K562 (cell line): ENCODE results near the gene EWSR1. TPM values are rescaled to one million over a fixed set of nuclear protein-coding genes. Genes with fewer than 3 reads are reported as not detected.

Experiments
- ATAC-seq: fragments of 200-7000 bp; cut with Tn5 transposase; 3 replicates; pipeline ENCODE4 v1.9.1; 2020; ENCODE audit warnings: moderate library complexity
- BruUV-seq: library from RNA; stranded (reverse); fragments of 400-500 nt; replicated peaks from 2 replicates; lab custom pipeline; 2021; lab: Mats Ljungman, UMichigan
- CTCF ChIA-PET: fragments of 300-600 bp; formaldehyde crosslinking; extraction: SDS; loops from one replicate; lab custom pipeline; 2021; ENCODE audit warnings: low intra/inter-chr PET ratio; lab: Yijun Ruan, JAX
- POLR2A ChIA-PET: fragments of 300-600, 350-650 bp; sonication (Branson Sonifier 250); formaldehyde crosslinking; extraction: SDS; loops from one replicate; lab custom pipeline; 2021; ENCODE audit warnings: antibody characterized with exemption, inconsistent platforms; lab: Yijun Ruan, JAX
- DNase-seq, 4 experiments: peaks; one replicate each; pipeline versions ENCODE4 v3.0.0 to v3.0.0-alpha.2; 2011 to 2018; ENCODE audit warnings: low spot score in 3 of 4, mixed read lengths in 3 of 4; ENCODE audit errors: extremely low read depth in 1 of 4
- FAIRE-seq: peaks from 2 replicates; lab custom pipeline; 2011; peaks lifted over from hg19 to GRCh38; lab: Jason Lieb, UNC
- H2AFZ ChIP-seq: 2 replicates; pipeline ENCODE4 v1.6.0; 2011; ENCODE audit warnings: low read depth, low read length, control low read depth, inconsistent platforms
- H3K27ac ChIP-seq: fragments of 200-600 bp; 3 replicates; pipeline ENCODE4 v1.8.0; 2011; ENCODE audit warnings: low read depth, mild to moderate bottlenecking, control low read depth, inconsistent platforms, low read length, moderate library complexity, mixed read lengths; ENCODE audit errors: extremely low read depth
- H3K27me3 ChIP-seq, 2 experiments: fragments of 300-600 bp in 1 of 2; 2 replicates in 1 of 2; 3 replicates in 1 of 2; pipeline versions ENCODE4 v1.6.0 to v1.8.0; 2011; ENCODE audit warnings: inconsistent platforms in 2 of 2, low read length in 2 of 2, mild to moderate bottlenecking in 1 of 2, mixed read lengths in 1 of 2, moderate library complexity in 1 of 2; ENCODE audit not compliant: control insufficient read depth in 2 of 2, insufficient read depth in 2 of 2
- H3K36me3 ChIP-seq: fragments of 300-600 bp; 3 replicates; pipeline ENCODE4 v1.8.0; 2011; ENCODE audit warnings: mild to moderate bottlenecking, low read length, inconsistent platforms; ENCODE audit not compliant: control insufficient read depth, insufficient read depth
- H3K4me1 ChIP-seq, 2 experiments: fragments of 200-600 bp in 1 of 2; replicated peaks in 1 of 2; 2 replicates in 1 of 2; 3 replicates in 1 of 2; pipeline versions ENCODE4 v1.5.1 to v1.8.0; 2011; ENCODE audit warnings: inconsistent platforms in 2 of 2, low read length in 2 of 2, mild to moderate bottlenecking in 1 of 2, mixed read lengths in 1 of 2, moderate library complexity in 1 of 2; ENCODE audit not compliant: control insufficient read depth in 2 of 2, insufficient read depth in 2 of 2
- H3K4me2 ChIP-seq: 2 replicates; pipeline ENCODE4 v1.6.1; 2011; ENCODE audit warnings: low read length, control low read depth, inconsistent platforms, mixed read lengths; ENCODE audit not compliant: insufficient read depth
- H3K4me3 ChIP-seq: fragments of 200-600 bp; sonication (generic), shearing (Covaris generic); 2 replicates; pipeline ENCODE4 v1.5.1; 2016; ENCODE audit warnings: control low read depth, inconsistent platforms
- H3K79me2 ChIP-seq: fragments of 200-600 bp; 3 replicates; pipeline ENCODE4 v1.8.0; 2011; ENCODE audit warnings: low read length, inconsistent platforms; ENCODE audit not compliant: control insufficient read depth, insufficient read depth
- H3K9ac ChIP-seq, 2 experiments: 2 replicates each; pipeline versions ENCODE4 v1.6.0 to v1.6.1; 2011; ENCODE audit warnings: low read depth in 2 of 2, low read length in 2 of 2, control low read depth in 1 of 2, inconsistent platforms in 1 of 2, mild to moderate bottlenecking in 1 of 2, mixed read lengths in 1 of 2; ENCODE audit not compliant: insufficient read depth in 1 of 2
- H3K9me1 ChIP-seq: one replicate; pipeline ENCODE4 v1.6.0; 2011; ENCODE audit warnings: inconsistent platforms, mild to moderate bottlenecking, low read length, moderate library complexity; ENCODE audit not compliant: control insufficient read depth, insufficient read depth
- H3K9me3 ChIP-seq: replicated peaks from 2 replicates; pipeline ENCODE4 v1.5.1; 2011; ENCODE audit warnings: low read depth, low read length, inconsistent platforms; ENCODE audit not compliant: control insufficient read depth, insufficient read depth
- H4K20me1 ChIP-seq: replicated peaks from 2 replicates; pipeline ENCODE4 v1.6.1; 2011; ENCODE audit warnings: low read length, inconsistent platforms, mixed read lengths; ENCODE audit not compliant: control insufficient read depth, insufficient read depth
- CBX3 ChIP-seq, 2 experiments: IDR thresholded peaks; 1 replicate in 1 of 2; 2 replicates in 1 of 2; pipeline ENCODE4 v1.6.1; 2012; ENCODE audit warnings: inconsistent platforms in 2 of 2, low read length in 2 of 2, borderline replicate concordance in 1 of 2, control low read depth in 1 of 2
- L3MBTL2 ChIP-seq: fragments of 450-650 bp; IDR thresholded peaks from 2 replicates; pipeline ENCODE4 v1.6.1; 2016; ENCODE audit warnings: mild to moderate bottlenecking, moderate library complexity
- POLR2H ChIP-seq: IDR thresholded peaks from 2 replicates; pipeline ENCODE4 v1.6.1; 2016; ENCODE audit warnings: missing genetic modification characterization, low read depth, mild to moderate bottlenecking, control low read depth, missing compliant biosample characterization, moderate library complexity
- RBM15 ChIP-seq: fragments of 200-400 bp; formaldehyde crosslinking; IDR thresholded peaks from 2 replicates; pipeline ENCODE4 v1.6.1; 2018; ENCODE audit warnings: mild to moderate bottlenecking, low read length, moderate library complexity; ENCODE audit not compliant: insufficient read depth
- RBM39 ChIP-seq: fragments of 200-400 bp; formaldehyde crosslinking; optimal IDR thresholded peaks from 2 replicates; pipeline ENCODE3; 2018; ENCODE audit warnings: low read depth, low read length
- ZC3H8 ChIP-seq: fragments of 450-650 bp; IDR thresholded peaks from 2 replicates; pipeline ENCODE4 v1.6.1; 2017
- ZKSCAN3 ChIP-seq: fragments of 250-450 bp; sonication (Bioruptor Pico); IDR thresholded peaks from 2 replicates; pipeline ENCODE4 v1.4.0; 2020
- ZNF12 ChIP-seq: sonication (generic); formaldehyde crosslinking; IDR thresholded peaks from 2 replicates; pipeline ENCODE4 v1.4.0; 2020; ENCODE audit warnings: mild to moderate bottlenecking, missing genetic modification reagents
- ZNF57 ChIP-seq: fragments of 450-650 bp; formaldehyde crosslinking; IDR thresholded peaks from 2 replicates; pipeline ENCODE4 v1.4.0; 2020; ENCODE audit warnings: mild to moderate bottlenecking, moderate library complexity
- WGBS: fragments of 100-300 bp; shearing (Covaris generic); methylation state at CpG from one replicate; pipeline ENCODE4 v1.1.6; 2016; ENCODE audit warnings: low coverage, mixed read lengths; ENCODE audit not compliant: insufficient coverage; ENCODE audit errors: missing lambda C conversion rate; 5-methylcytosine and 5-hydroxymethylcytosine counted together
- in situ Hi-C: fragments of 300-500 bp; cut with MboI; formaldehyde crosslinking; loops from 4 replicates; pipeline ENCODE4 v1.15.0; 2018; ENCODE audit warnings: inconsistent platforms, mixed read lengths
- intact Hi-C: fragments of 100-400 bp; cut with micrococcal nuclease; formaldehyde crosslinking; loops from 2 replicates; pipeline ENCODE4 v1.14.2; 2022
- polyA plus RNA-seq, 8 experiments: library from polyadenylated mRNA; depleted of rRNA in 4 of 8; stranded (reverse) in 5 of 8; unstranded in 3 of 8; fragments of >200 nt; fragmentation: Nextera tagmentation in 2 of 8; fragmentation: Illumina TruSeq in 1 of 8; extraction: Ambion mirVana in 2 of 8; extraction: Trizol in 1 of 8; gene quantifications; 2 replicates each; pipeline versions ENCODE4 v1.2.1 to v1.2.3, GENCODE V29; 2011 to 2014; ENCODE audit warnings: inconsistent platforms in 1 of 8, missing spikeins in 1 of 8
- total RNA-seq, 7 experiments: library from RNA; depleted of rRNA in 6 of 7; stranded (reverse); fragments of >200 nt in 6 of 7; fragmentation: Illumina TruSeq in 2 of 7; extraction: Trizol in 2 of 7; gene quantifications; 2 replicates each; pipeline versions ENCODE4 v1.2.1 to v1.2.3, GENCODE V29; 2011 to 2021; ENCODE audit warnings: low replicate concordance in 1 of 7

EWSR1 gene
- total and polyA plus RNA-seq, 9 of the 15 experiments (the other 6 are each of a cell fraction or from before 2014, with no cell fraction given): 83.3 to 450 (median 239) TPM

DNA sequence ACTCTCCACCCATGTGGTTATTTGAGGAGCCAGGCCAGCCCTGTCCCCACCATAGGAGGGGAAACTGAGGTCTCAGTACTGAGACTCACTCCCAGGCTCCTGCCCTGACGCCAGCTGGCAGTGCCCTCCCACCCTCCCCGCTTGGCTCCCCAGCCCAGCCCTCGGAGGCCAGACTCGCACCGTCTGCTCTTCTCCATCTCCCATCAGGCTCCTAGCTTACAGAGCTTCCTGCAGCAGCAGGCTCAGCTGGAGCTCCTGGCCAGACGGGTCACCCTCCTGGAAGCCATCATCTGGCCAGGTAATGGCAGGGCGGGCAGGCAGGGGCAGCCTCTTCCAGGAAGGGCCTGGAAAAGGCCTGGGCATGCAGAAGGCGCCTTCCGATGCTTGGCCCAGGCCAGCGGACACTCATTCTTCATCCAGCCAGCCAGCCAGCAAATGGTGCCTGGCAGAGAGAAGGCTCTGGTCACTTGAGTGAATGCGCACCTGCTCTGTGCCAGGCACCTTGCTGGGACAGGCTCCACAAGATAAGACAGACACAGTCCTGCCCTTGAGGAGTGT lies 12.9 kb upstream of the EWSR1 start (continued):
- TF ChIP-seq RBM39 (no peak), ZNF57 (CRISPR knock-in tag) (no peak), CBX3 (IDR thresholded peaks at IDR 0.05; ENCODE audit: borderline replicate concordance in 1 of 2, low read length in 2 of 2) (no peak), ZC3H8 (no peak), ZNF12 (CRISPR knock-in tag) (no peak), ZKSCAN3 (CRISPR knock-in tag) (no peak)
- TF ChIP-seq, all 486 proteins: peak for 0

DNA sequence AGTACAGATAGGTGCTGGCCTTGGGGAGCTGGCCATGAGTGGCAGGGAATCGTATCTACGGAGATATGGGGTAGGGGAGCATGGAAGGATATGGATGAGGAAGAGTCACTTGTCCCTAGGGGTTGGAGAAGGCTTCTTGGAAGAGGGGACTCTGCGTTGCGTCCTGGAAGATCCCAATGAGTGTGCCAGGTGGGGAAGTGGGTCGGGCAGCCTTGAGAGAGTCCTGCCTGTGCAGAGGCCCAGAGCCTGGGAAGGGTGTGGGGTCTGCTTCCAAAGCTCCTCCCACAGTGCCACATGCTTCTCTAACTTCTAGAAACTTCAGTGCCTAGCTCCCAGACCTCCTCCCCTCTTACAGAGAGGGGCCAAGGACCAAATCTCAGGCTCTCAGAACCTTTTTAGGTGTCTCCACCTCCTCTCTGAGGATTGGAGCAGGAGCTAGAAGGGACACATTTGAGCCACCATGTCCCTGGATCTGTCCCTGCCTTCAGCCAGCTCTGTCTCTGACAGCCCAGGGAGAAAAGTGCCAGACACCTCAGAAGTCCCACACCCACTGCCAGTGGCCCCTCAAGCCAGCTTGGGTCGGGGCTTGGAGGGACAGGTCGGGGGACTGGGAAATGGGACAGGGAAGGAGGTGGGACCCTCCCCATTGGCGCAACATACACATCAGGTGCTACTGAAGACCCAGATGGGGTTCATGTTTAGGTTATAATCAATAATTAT lies 11.3 kb upstream of the EWSR1 start:
- BruUV-seq: no TSS peak
- TF ChIP-seq L3MBTL2: no peak
- no peak for TF ChIP-seq POLR2H (tag)
- TF ChIP-seq RBM15: no peak
- Histone ChIP-seq H3K4me2 (no peak overlapping the region), H4K20me1 (no peaks in the 10 kb centered on the region), H3K9me3 (no peaks in the 10 kb centered on the region), H3K27ac (no peak overlapping the region), H3K27me3 (no peaks in the 10 kb centered on the region), H3K4me1 (peaks cover 0 to 29% of the 10 kb centered on the region in 2 experiments; a peak in 2 of 5 replicates), H2AFZ (no peak overlapping the region), H3K9me1 (no peaks in the 10 kb centered on the region), H3K79me2 (no peaks in the 10 kb centered on the region), H3K4me3 (no peak overlapping the region), H3K36me3 (peaks cover 7% of the 10 kb centered on the region; the same call in 1 of the 3 replicates), H3K9ac (no peak overlapping the region)
- intact Hi-C loops: no loop called here
- CTCF ChIA-PET: no interaction called here
- DNase-seq: peak in 1 of 4 experiments; percentile 2
- no peak for ATAC-seq
- POLR2A ChIA-PET: interaction anchor here (0.7 to 1.6 kb wide), 5 partner anchors 9 to 216 kb away, joined by 3 to 6 read pairs (median 3); no protein-coding TSS in a partner anchor
- WGBS: 74% methylated on average over 5 of the region's 8 CpGs
- FAIRE-seq: no peak
- in situ Hi-C loops: loop anchor here (10.0 kb wide), 1 partner anchor 402 kb away; no protein-coding TSS in a partner anchor
